IgD-negative memory B cell (primary cell): Measurements from ENCODE around the gene SGTA. TPM values are rescaled to one million over a fixed set of nuclear protein-coding genes. Genes with fewer than 3 reads are reported as not detected.

Experiments
- H3K27ac Mint-ChIP-seq, 3 donors: one replicate each; pipeline ENCODE4 v1.8.0; 2020 to 2022; ENCODE audit warnings: mild to moderate bottlenecking in 3 of 3, mixed read lengths in 3 of 3, moderate library complexity in 1 of 3
- H3K27me3 Mint-ChIP-seq: one replicate; pipeline ENCODE4 v1.8.0; 2021; ENCODE audit warnings: mixed read lengths
- H3K36me3 Mint-ChIP-seq: one replicate; pipeline ENCODE4 v1.8.0; 2020; ENCODE audit warnings: mild to moderate bottlenecking, mixed read lengths
- H3K4me1 Mint-ChIP-seq, 3 donors: one replicate each; pipeline ENCODE4 v1.8.0; 2020 to 2022; ENCODE audit warnings: mixed read lengths in 3 of 3, mild to moderate bottlenecking in 1 of 3
- H3K4me3 Mint-ChIP-seq, 4 donors: one replicate each; pipeline ENCODE4 v1.8.0; 2020 to 2022; ENCODE audit warnings: mild to moderate bottlenecking in 4 of 4, mixed read lengths in 4 of 4, moderate library complexity in 3 of 4
- H3K9me3 Mint-ChIP-seq, 3 donors: one replicate each; pipeline ENCODE4 v1.8.0; 2020 to 2021; ENCODE audit warnings: mixed read lengths in 3 of 3, mild to moderate bottlenecking in 1 of 3
- polyA plus RNA-seq: library from polyadenylated mRNA; unstranded; fragments of 300-500 nt; fragmentation: Illumina TruSeq; gene quantifications from one replicate; pipeline ENCODE4 v1.2.3, GENCODE V29; 2021

The SGTA gene
- polyA plus RNA-seq, 1 donor from 2014 or later = 44.2 TPM

- H3K4me1 Mint-ChIP-seq = peaks cover 9 to 22% (median 17%) of the 10 kb centered on the region in 3 donors
- peaks cover 4% of the 10 kb centered on the region for H3K36me3 Mint-ChIP-seq
- peak overlapping the region in 3 of 4 donors; percentile 85 to 97 (median 87) for H3K4me3 Mint-ChIP-seq
- peak overlapping the region in 2 of 3 donors; percentile 89 to 94 for H3K27ac Mint-ChIP-seq
- H3K27me3 Mint-ChIP-seq = peaks cover 3% of the 10 kb centered on the region
- H3K9me3 Mint-ChIP-seq = no peaks in the 10 kb centered on the region
Measured at GRCh38 chr19:2740314-2740656, 42.8 kb downstream of the SGTA start.

- H3K27ac Mint-ChIP-seq = peak within 1 kb of the TSS; percentile 89 to 94 (median 94)
- H3K36me3 Mint-ChIP-seq = peaks cover 4% of the 10 kb centered on the region
- no peaks in the 10 kb centered on the region for H3K9me3 Mint-ChIP-seq
- peaks cover 3% of the 10 kb centered on the region for H3K27me3 Mint-ChIP-seq
- peaks cover 10 to 22% (median 18%) of the 10 kb centered on the region in 3 donors for H3K4me1 Mint-ChIP-seq
- H3K4me3 Mint-ChIP-seq = peak within 1 kb of the TSS; percentile 85 to 97 (median 90)
Measured at GRCh38 chr19:2739602-2740313, 43.3 kb downstream of the SGTA start, which contains the start of gene SLC39A3. SLC39A3 (minus strand) TSS chr19:2740017; CDS start chr19:2737257, 2,760 bp downstream.

- H3K4me1 Mint-ChIP-seq = peaks cover 13 to 29% (median 28%) of the 10 kb centered on the region in 3 donors
- peaks cover 3% of the 10 kb centered on the region for H3K27me3 Mint-ChIP-seq
- peaks cover 4% of the 10 kb centered on the region for H3K36me3 Mint-ChIP-seq
- no peaks in the 10 kb centered on the region for H3K9me3 Mint-ChIP-seq
- peak overlapping the region in 2 of 4 donors; percentile 54 to 79 for H3K4me3 Mint-ChIP-seq
- H3K27ac Mint-ChIP-seq = peak overlapping the region in 2 of 3 donors; percentile 1 to 18
Measured at GRCh38 chr19:2736550-2737190, 46.4 kb downstream of the SGTA start.

- Mint-ChIP-seq H3K4me1 (peaks cover 13 to 28% (median 27%) of the 10 kb centered on the region in 3 donors), H3K4me3 (no peak overlapping the region), H3K27me3 (peaks cover 3% of the 10 kb centered on the region), H3K9me3 (no peaks in the 10 kb centered on the region), H3K36me3 (peaks cover 4% of the 10 kb centered on the region), H3K27ac (no peak overlapping the region)
Measured at GRCh38 chr19:2735374-2735773, 47.7 kb downstream of the SGTA start.

GRCh38 chr19:2734589-2735288 lies 48.3 kb downstream of the SGTA start:
- no peaks in the 10 kb centered on the region for H3K9me3 Mint-ChIP-seq

GRCh38 chr19:2733930-2734588 lies 49.0 kb downstream of the SGTA start:
- Mint-ChIP-seq H3K9me3 (no peaks in the 10 kb centered on the region), H3K27ac (peak overlapping the region in 2 of 3 donors; percentile 59 to 80), H3K4me3 (peak overlapping the region in 1 of 4 donors; percentile 57), H3K27me3 (no peaks in the 10 kb centered on the region), H3K36me3 (peaks cover 4% of the 10 kb centered on the region), H3K4me1 (peaks cover 9 to 22% (median 18%) of the 10 kb centered on the region in 3 donors)

More at GRCh38 chr19:2734589-2735288, 48.3 kb downstream of the SGTA start:
- Mint-ChIP-seq H3K27ac (peak overlapping the region in 2 of 3 donors; percentile 59 to 63), H3K27me3 (no peaks in the 10 kb centered on the region), H3K4me1 (peaks cover 10 to 23% (median 22%) of the 10 kb centered on the region in 3 donors), H3K4me3 (peak overlapping the region in 1 of 4 donors; percentile 57), H3K36me3 (peaks cover 4% of the 10 kb centered on the region)

- Mint-ChIP-seq H3K4me1 (peaks cover 8 to 22% (median 20%) of the 10 kb centered on the region in 3 donors), H3K9me3 (no peaks in the 10 kb centered on the region), H3K27ac (no peak overlapping the region), H3K36me3 (peaks cover 4% of the 10 kb centered on the region), H3K4me3 (peak overlapping the region in 1 of 4 donors; percentile 52), H3K27me3 (no peaks in the 10 kb centered on the region)
Measured at GRCh38 chr19:2732883-2733282, 50.2 kb downstream of the SGTA start.

- Mint-ChIP-seq H3K36me3 (peaks cover 4% of the 10 kb centered on the region), H3K27ac (no peak overlapping the region), H3K27me3 (no peaks in the 10 kb centered on the region), H3K9me3 (no peaks in the 10 kb centered on the region), H3K4me3 (no peak overlapping the region), H3K4me1 (peaks cover 8 to 22% (median 20%) of the 10 kb centered on the region in 3 donors)
Measured at GRCh38 chr19:2732157-2732725, 50.8 kb downstream of the SGTA start.

GRCh38 chr19:2731181-2731995 lies 51.7 kb downstream of the SGTA start:
- H3K4me3 Mint-ChIP-seq = peak overlapping the region in 1 of 4 donors; percentile 27
- H3K27me3 Mint-ChIP-seq = peaks cover 3% of the 10 kb centered on the region
- H3K9me3 Mint-ChIP-seq = no peaks in the 10 kb centered on the region
- peaks cover 10 to 22% (median 13%) of the 10 kb centered on the region in 3 donors for H3K4me1 Mint-ChIP-seq
- no peaks in the 10 kb centered on the region for H3K36me3 Mint-ChIP-seq
- no peak overlapping the region for H3K27ac Mint-ChIP-seq

- Mint-ChIP-seq H3K4me3 (no peak overlapping the region), H3K36me3 (no peaks in the 10 kb centered on the region), H3K4me1 (peaks cover 12 to 22% (median 13%) of the 10 kb centered on the region in 3 donors), H3K27me3 (peaks cover 3% of the 10 kb centered on the region), H3K27ac (no peak overlapping the region), H3K9me3 (no peaks in the 10 kb centered on the region)
Measured at GRCh38 chr19:2729943-2730818, 52.9 kb downstream of the SGTA start.

GRCh38 chr19:2728783-2729387 lies 54.2 kb downstream of the SGTA start:
- Mint-ChIP-seq H3K4me3 (peak overlapping the region in 1 of 4 donors; percentile 11), H3K36me3 (no peaks in the 10 kb centered on the region), H3K9me3 (no peaks in the 10 kb centered on the region), H3K4me1 (peaks cover 8 to 15% (median 14%) of the 10 kb centered on the region in 3 donors), H3K27ac (peak overlapping the region in 1 of 3 donors; percentile 63), H3K27me3 (peaks cover 3% of the 10 kb centered on the region)

- H3K36me3 Mint-ChIP-seq = no peaks in the 10 kb centered on the region
- peaks cover 10 to 14% (median 13%) of the 10 kb centered on the region in 3 donors for H3K4me1 Mint-ChIP-seq
- peaks cover 3% of the 10 kb centered on the region for H3K27me3 Mint-ChIP-seq
- no peaks in the 10 kb centered on the region for H3K9me3 Mint-ChIP-seq
- H3K27ac Mint-ChIP-seq = peak overlapping the region in 1 of 3 donors; percentile 76
- peak overlapping the region in 1 of 4 donors; percentile 52 for H3K4me3 Mint-ChIP-seq
Measured at GRCh38 chr19:2727640-2727944, 55.5 kb downstream of the SGTA start.
